ENCODE results near the gene PPM1L.

- TF ChIP-seq EZH2 (IDR thresholded peaks at IDR 0.05; ENCODE audit: borderline replicate concordance, low read length) (no peak), CTCF (IDR thresholded peaks at IDR 0.05; ENCODE audit: low read length) (no peak)
These were observed 96.8 kb downstream of the PPM1L start for GRCh38 chr3:160852856-160853255.
